Measurements from ENCODE around the gene SRRM3.
A peak's percentile ranks its signal among the peaks of the same experiment; 100 is the strongest.
"Not testable (repeated sequence)": the region's sequence is repeated elsewhere in the genome, so short reads cannot be mapped to it uniquely, and the experiment has no call there.

SRRM3 gene

GRCh38 chr7:76286842-76287403 is 85.2 kb downstream of the SRRM3 start:
- no peak overlapping the region for H4K91ac ChIP-seq (ENCODE audit: low read length)
- peaks cover 20 to 34% of the 10 kb centered on the region in 2 experiments for H3K27me3 ChIP-seq (ENCODE audit: control insufficient read depth in 1 of 2, insufficient read depth in 1 of 2, low read length in 2 of 2)
- H2BK120ac ChIP-seq (ENCODE audit: low read depth, low read length): no peak overlapping the region
- H3K4me2 ChIP-seq (ENCODE audit: low read length, poor library complexity, severe bottlenecking): no peak overlapping the region
- H3K14ac ChIP-seq (ENCODE audit: low read length in 2 of 2): no peak overlapping the region
- no peak overlapping the region for H3K4ac ChIP-seq (ENCODE audit: low read depth in 1 of 2, low read length in 2 of 2)
- H3K9me3 ChIP-seq (ENCODE audit: control insufficient read depth, low read length): no peaks in the 10 kb centered on the region
- H2AK5ac ChIP-seq (ENCODE audit: low read length, severe bottlenecking): no peak overlapping the region
- H3K79me1 ChIP-seq (replicated peaks; ENCODE audit: low read length, poor library complexity, severe bottlenecking): no peaks in the 10 kb centered on the region
- H4K8ac ChIP-seq (ENCODE audit: low read length): no peak overlapping the region
- H3K23ac ChIP-seq (ENCODE audit: low read length in 2 of 2): no peak overlapping the region
- no peak overlapping the region for H3K9ac ChIP-seq (ENCODE audit: low read length)
- no peaks in the 10 kb centered on the region for H3K36me3 ChIP-seq (ENCODE audit: control insufficient read depth in 1 of 2, insufficient read depth in 2 of 2, low read depth in 1 of 2, low read length in 2 of 2)
- WGBS: 86% methylated on average over 16 of the region's 16 CpGs
- peaks cover 23% of the 10 kb centered on the region for H3K4me1 ChIP-seq (ENCODE audit: control insufficient read depth, insufficient read depth, low read depth, low read length)
- H2AFZ ChIP-seq (ENCODE audit: low read depth, low read length): no peak overlapping the region
- peak overlapping the region; percentile 9 to 65 for H2BK12ac ChIP-seq (ENCODE audit: low read length in 2 of 2)
- H3K4me3 ChIP-seq (ENCODE audit: insufficient read depth in 1 of 2, low read depth in 1 of 2, low read length in 2 of 2): no peak overlapping the region
- H2BK5ac ChIP-seq (ENCODE audit: low read depth, low read length, poor library complexity, severe bottlenecking): no peak overlapping the region
- H3K27ac ChIP-seq (ENCODE audit: low read length, poor library complexity, severe bottlenecking): no peak overlapping the region
- peak overlapping the region; percentile 49 for H2BK15ac ChIP-seq (ENCODE audit: low read depth, poor library complexity, severe bottlenecking)
- no peak for DNase-seq
- no peak overlapping the region for H3K18ac ChIP-seq (ENCODE audit: low read depth in 1 of 2, low read length in 2 of 2)

- H4K8ac ChIP-seq (ENCODE audit: low read length): peak overlapping the region; percentile 97
- H3K14ac ChIP-seq (ENCODE audit: low read length in 2 of 2): peak overlapping the region in 1 of 2 experiments; percentile 63
- peaks cover 33% of the 10 kb centered on the region for H3K4me1 ChIP-seq (ENCODE audit: control insufficient read depth, insufficient read depth, low read depth, low read length)
- H3K9ac ChIP-seq (ENCODE audit: low read length): peak overlapping the region; percentile 70
- H2AK5ac ChIP-seq (ENCODE audit: low read length, severe bottlenecking): peak overlapping the region; percentile 96
- 90% methylated on average over 6 of the region's 6 CpGs for WGBS
- not testable (repeated sequence) for H3K4me3 ChIP-seq (ENCODE audit: insufficient read depth in 1 of 2, low read depth in 1 of 2, low read length in 2 of 2); DNase-seq; H3K27me3 ChIP-seq (ENCODE audit: control insufficient read depth in 1 of 2, insufficient read depth in 1 of 2, low read length in 2 of 2); H3K79me1 ChIP-seq (replicated peaks; ENCODE audit: low read length, poor library complexity, severe bottlenecking); H3K9me3 ChIP-seq (ENCODE audit: control insufficient read depth, low read length); H3K36me3 ChIP-seq (ENCODE audit: control insufficient read depth in 1 of 2, insufficient read depth in 2 of 2, low read depth in 1 of 2, low read length in 2 of 2); H3K4me2 ChIP-seq (ENCODE audit: low read length, poor library complexity, severe bottlenecking); H2AFZ ChIP-seq (ENCODE audit: low read depth, low read length)
- H3K18ac ChIP-seq (ENCODE audit: low read depth in 1 of 2, low read length in 2 of 2): peak overlapping the region; percentile 87 to 99
- H4K91ac ChIP-seq (ENCODE audit: low read length): peak overlapping the region; percentile 100
- peak overlapping the region; percentile 91 for H2BK5ac ChIP-seq (ENCODE audit: low read depth, low read length, poor library complexity, severe bottlenecking)
- peak overlapping the region; percentile 95 for H2BK15ac ChIP-seq (ENCODE audit: low read depth, poor library complexity, severe bottlenecking)
- H3K23ac ChIP-seq (ENCODE audit: low read length in 2 of 2): peak overlapping the region in 1 of 2 experiments; percentile 36
- H2BK120ac ChIP-seq (ENCODE audit: low read depth, low read length): peak overlapping the region; percentile 95
- H2BK12ac ChIP-seq (ENCODE audit: low read length in 2 of 2): peak overlapping the region; percentile 88 to 99
- H3K4ac ChIP-seq (ENCODE audit: low read depth in 1 of 2, low read length in 2 of 2): peak overlapping the region; percentile 90 to 96
- H3K27ac ChIP-seq (ENCODE audit: low read length, poor library complexity, severe bottlenecking): peak overlapping the region; percentile 78
Measured at GRCh38 chr7:76290847-76291350, 89.2 kb downstream of the SRRM3 start.

GRCh38 chr7:76291351-76292212 is 89.9 kb downstream of the SRRM3 start:
- peak overlapping the region; percentile 92 to 99 for H3K18ac ChIP-seq (ENCODE audit: low read depth in 1 of 2, low read length in 2 of 2)
- H3K79me1 ChIP-seq (replicated peaks; ENCODE audit: low read length, poor library complexity, severe bottlenecking): no peaks in the 10 kb centered on the region
- H2BK5ac ChIP-seq (ENCODE audit: low read depth, low read length, poor library complexity, severe bottlenecking): peak overlapping the region; percentile 91
- peak overlapping the region; percentile 96 for H2AK5ac ChIP-seq (ENCODE audit: low read length, severe bottlenecking)
- peak overlapping the region; percentile 91 for H3K27ac ChIP-seq (ENCODE audit: low read length, poor library complexity, severe bottlenecking)
- H2BK15ac ChIP-seq (ENCODE audit: low read depth, poor library complexity, severe bottlenecking): peak overlapping the region; percentile 95
- DNase-seq: peak; percentile 99
- H4K91ac ChIP-seq (ENCODE audit: low read length): peak overlapping the region; percentile 100
- H2BK12ac ChIP-seq (ENCODE audit: low read length in 2 of 2): peak overlapping the region; percentile 88 to 99
- H3K14ac ChIP-seq (ENCODE audit: low read length in 2 of 2): peak overlapping the region; percentile 62 to 63
- WGBS: 12% methylated on average over 28 of the region's 30 CpGs
- H3K27me3 ChIP-seq (ENCODE audit: control insufficient read depth in 1 of 2, insufficient read depth in 1 of 2, low read length in 2 of 2): no peaks in the 10 kb centered on the region
- H3K4me2 ChIP-seq (ENCODE audit: low read length, poor library complexity, severe bottlenecking): peak overlapping the region; percentile 57
- peak overlapping the region in 1 of 2 experiments; percentile 62 for H3K4me3 ChIP-seq (ENCODE audit: insufficient read depth in 1 of 2, low read depth in 1 of 2, low read length in 2 of 2)
- no peaks in the 10 kb centered on the region for H3K9me3 ChIP-seq (ENCODE audit: control insufficient read depth, low read length)
- peaks cover 33% of the 10 kb centered on the region for H3K4me1 ChIP-seq (ENCODE audit: control insufficient read depth, insufficient read depth, low read depth, low read length)
- H2AFZ ChIP-seq (ENCODE audit: low read depth, low read length): no peak overlapping the region
- H3K36me3 ChIP-seq (ENCODE audit: control insufficient read depth in 1 of 2, insufficient read depth in 2 of 2, low read depth in 1 of 2, low read length in 2 of 2): no peaks in the 10 kb centered on the region
- peak overlapping the region in 1 of 2 experiments; percentile 36 for H3K23ac ChIP-seq (ENCODE audit: low read length in 2 of 2)
- H2BK120ac ChIP-seq (ENCODE audit: low read depth, low read length): peak overlapping the region; percentile 98
- H3K9ac ChIP-seq (ENCODE audit: low read length): peak overlapping the region; percentile 88
- peak overlapping the region; percentile 90 to 96 for H3K4ac ChIP-seq (ENCODE audit: low read depth in 1 of 2, low read length in 2 of 2)
- peak overlapping the region; percentile 97 for H4K8ac ChIP-seq (ENCODE audit: low read length)

- peak overlapping the region in 1 of 2 experiments; percentile 62 for H3K4me3 ChIP-seq (ENCODE audit: insufficient read depth in 1 of 2, low read depth in 1 of 2, low read length in 2 of 2)
- peak overlapping the region; percentile 88 for H3K9ac ChIP-seq (ENCODE audit: low read length)
- H3K4me1 ChIP-seq (ENCODE audit: control insufficient read depth, insufficient read depth, low read depth, low read length): peaks cover 39% of the 10 kb centered on the region
- peak; percentile 71 for DNase-seq
- peak overlapping the region; percentile 96 for H4K91ac ChIP-seq (ENCODE audit: low read length)
- H3K4me2 ChIP-seq (ENCODE audit: low read length, poor library complexity, severe bottlenecking): peak overlapping the region; percentile 57
- peak overlapping the region in 1 of 2 experiments; percentile 49 for H2BK12ac ChIP-seq (ENCODE audit: low read length in 2 of 2)
- H3K27me3 ChIP-seq (ENCODE audit: control insufficient read depth in 1 of 2, insufficient read depth in 1 of 2, low read length in 2 of 2): no peaks in the 10 kb centered on the region
- H3K23ac ChIP-seq (ENCODE audit: low read length in 2 of 2): no peak overlapping the region
- H2AK5ac ChIP-seq (ENCODE audit: low read length, severe bottlenecking): no peak overlapping the region
- H2BK15ac ChIP-seq (ENCODE audit: low read depth, poor library complexity, severe bottlenecking): peak overlapping the region; percentile 92
- H2AFZ ChIP-seq (ENCODE audit: low read depth, low read length): no peak overlapping the region
- peak overlapping the region; percentile 80 to 84 for H3K4ac ChIP-seq (ENCODE audit: low read depth in 1 of 2, low read length in 2 of 2)
- H3K79me1 ChIP-seq (replicated peaks; ENCODE audit: low read length, poor library complexity, severe bottlenecking): no peaks in the 10 kb centered on the region
- H3K36me3 ChIP-seq (ENCODE audit: control insufficient read depth in 1 of 2, insufficient read depth in 2 of 2, low read depth in 1 of 2, low read length in 2 of 2): no peaks in the 10 kb centered on the region
- peak overlapping the region; percentile 96 for H4K8ac ChIP-seq (ENCODE audit: low read length)
- H2BK120ac ChIP-seq (ENCODE audit: low read depth, low read length): peak overlapping the region; percentile 98
- H2BK5ac ChIP-seq (ENCODE audit: low read depth, low read length, poor library complexity, severe bottlenecking): peak overlapping the region; percentile 58
- H3K9me3 ChIP-seq (ENCODE audit: control insufficient read depth, low read length): no peaks in the 10 kb centered on the region
- 14% methylated on average over 3 of the region's 5 CpGs for WGBS
- peak overlapping the region in 1 of 2 experiments; percentile 62 for H3K14ac ChIP-seq (ENCODE audit: low read length in 2 of 2)
- peak overlapping the region; percentile 91 for H3K27ac ChIP-seq (ENCODE audit: low read length, poor library complexity, severe bottlenecking)
- peak overlapping the region; percentile 82 to 92 for H3K18ac ChIP-seq (ENCODE audit: low read depth in 1 of 2, low read length in 2 of 2)
Measured at GRCh38 chr7:76292213-76292573, 90.5 kb downstream of the SRRM3 start.

Data from mesenchymal stem cell (in vitro differentiated cells and primary cell).